Islet of Langerhans (tissue), 1 donor: ENCODE results near the gene DAB2.
"Not testable (repeated sequence)": the region's sequence is repeated elsewhere in the genome, so short reads cannot be mapped to it uniquely, and the experiment has no call there.

Source experiments
- FAIRE-seq: peaks from one replicate; lab custom pipeline; 2011; peaks lifted over from hg19 to GRCh38; lab: Jason Lieb, UNC

Gene DAB2

GRCh38 chr5:39337252-39337915, 87.4 kb downstream of the DAB2 start:
- FAIRE-seq = no peak

- FAIRE-seq = not testable (repeated sequence)
These were observed 90.5 kb downstream of the DAB2 start for GRCh38 chr5:39334296-39334695.

GRCh38 chr5:39333104-39333503, 91.7 kb downstream of the DAB2 start:
- no peak for FAIRE-seq

- FAIRE-seq = no peak
These were observed 92.9 kb downstream of the DAB2 start for GRCh38 chr5:39331861-39332381.

- FAIRE-seq = no peak
These were observed 96.0 kb downstream of the DAB2 start for GRCh38 chr5:39328731-39329130.

GRCh38 chr5:39323542-39323941, 101.2 kb downstream of the DAB2 start:
- no peak for FAIRE-seq
